ENCODE results near the gene HLA-DMA. TPM values are rescaled to one million over a fixed set of nuclear protein-coding genes. Genes with fewer than 3 reads are reported as not detected.

Gene HLA-DMA
- total RNA-seq, 1 donor from 2014 or later: 283 TPM

DNA sequence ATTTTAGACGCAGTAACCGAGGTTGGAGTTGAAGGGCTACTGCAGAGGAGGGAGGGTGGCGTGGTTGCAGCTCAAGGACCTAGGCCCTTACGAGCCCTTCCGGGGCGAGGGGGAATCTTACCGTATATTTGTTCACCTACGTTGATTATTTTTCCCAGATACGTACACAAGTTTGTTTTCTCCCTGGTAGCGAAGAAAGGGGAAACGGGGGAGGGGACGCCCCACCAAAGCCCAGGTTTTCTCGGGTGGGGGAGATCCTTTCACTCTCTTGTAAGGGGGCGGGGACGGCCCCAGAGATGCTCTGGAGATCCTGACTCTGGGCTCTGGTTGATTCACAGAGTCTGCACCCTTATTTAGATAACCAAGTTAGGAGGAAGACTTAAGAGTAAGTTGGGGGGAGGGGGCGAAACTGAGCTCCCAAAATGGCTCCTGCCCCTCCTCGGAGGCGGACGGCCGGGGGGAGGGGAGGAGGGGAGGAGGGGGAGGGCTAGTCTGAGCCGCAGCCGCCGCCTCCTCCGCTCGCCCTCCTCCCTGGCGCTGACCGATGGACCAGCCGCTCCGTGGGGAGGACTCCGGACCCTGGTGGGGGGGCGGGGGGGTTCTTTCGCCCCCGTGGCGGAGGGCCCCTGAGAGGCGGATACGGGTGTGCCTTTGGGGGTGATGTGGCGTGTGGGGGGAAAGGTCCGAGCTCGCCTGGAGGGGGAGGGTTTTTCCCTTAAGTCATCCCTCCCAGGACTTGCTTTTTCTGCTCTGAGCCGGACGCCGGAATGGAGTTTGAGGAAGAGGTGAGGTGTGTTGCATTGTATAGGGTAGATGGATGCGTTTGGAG lies 17.7 kb upstream of the HLA-DMA start:
- Histone ChIP-seq H3K9me3 (no peaks in the 10 kb centered on the region), H3K36me3 (peaks cover 32% of the 10 kb centered on the region), H3K4me1 (peaks cover 30% of the 10 kb centered on the region), H3K27me3 (ENCODE audit: low read depth) (no peaks in the 10 kb centered on the region), H3K27ac (peak overlapping the region; percentile 98), H3K4me3 (peak overlapping the region; percentile 96)
- intact Hi-C loops (cut with DNase I): no loop called here
- DNase-seq (peak; percentile 90), ATAC-seq (peak; percentile 59 to 66)
- TF ChIP-seq, protein P1, sequence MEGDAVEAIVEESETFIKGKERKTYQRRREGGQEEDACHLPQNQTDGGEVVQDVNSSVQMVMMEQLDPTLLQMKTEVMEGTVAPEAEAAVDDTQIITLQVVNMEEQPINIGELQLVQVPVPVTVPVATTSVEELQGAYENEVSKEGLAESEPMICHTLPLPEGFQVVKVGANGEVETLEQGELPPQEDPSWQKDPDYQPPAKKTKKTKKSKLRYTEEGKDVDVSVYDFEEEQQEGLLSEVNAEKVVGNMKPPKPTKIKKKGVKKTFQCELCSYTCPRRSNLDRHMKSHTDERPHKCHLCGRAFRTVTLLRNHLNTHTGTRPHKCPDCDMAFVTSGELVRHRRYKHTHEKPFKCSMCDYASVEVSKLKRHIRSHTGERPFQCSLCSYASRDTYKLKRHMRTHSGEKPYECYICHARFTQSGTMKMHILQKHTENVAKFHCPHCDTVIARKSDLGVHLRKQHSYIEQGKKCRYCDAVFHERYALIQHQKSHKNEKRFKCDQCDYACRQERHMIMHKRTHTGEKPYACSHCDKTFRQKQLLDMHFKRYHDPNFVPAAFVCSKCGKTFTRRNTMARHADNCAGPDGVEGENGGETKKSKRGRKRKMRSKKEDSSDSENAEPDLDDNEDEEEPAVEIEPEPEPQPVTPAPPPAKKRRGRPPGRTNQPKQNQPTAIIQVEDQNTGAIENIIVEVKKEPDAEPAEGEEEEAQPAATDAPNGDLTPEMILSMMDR (IDR thresholded peaks at IDR 0.05): no peak

DNA sequence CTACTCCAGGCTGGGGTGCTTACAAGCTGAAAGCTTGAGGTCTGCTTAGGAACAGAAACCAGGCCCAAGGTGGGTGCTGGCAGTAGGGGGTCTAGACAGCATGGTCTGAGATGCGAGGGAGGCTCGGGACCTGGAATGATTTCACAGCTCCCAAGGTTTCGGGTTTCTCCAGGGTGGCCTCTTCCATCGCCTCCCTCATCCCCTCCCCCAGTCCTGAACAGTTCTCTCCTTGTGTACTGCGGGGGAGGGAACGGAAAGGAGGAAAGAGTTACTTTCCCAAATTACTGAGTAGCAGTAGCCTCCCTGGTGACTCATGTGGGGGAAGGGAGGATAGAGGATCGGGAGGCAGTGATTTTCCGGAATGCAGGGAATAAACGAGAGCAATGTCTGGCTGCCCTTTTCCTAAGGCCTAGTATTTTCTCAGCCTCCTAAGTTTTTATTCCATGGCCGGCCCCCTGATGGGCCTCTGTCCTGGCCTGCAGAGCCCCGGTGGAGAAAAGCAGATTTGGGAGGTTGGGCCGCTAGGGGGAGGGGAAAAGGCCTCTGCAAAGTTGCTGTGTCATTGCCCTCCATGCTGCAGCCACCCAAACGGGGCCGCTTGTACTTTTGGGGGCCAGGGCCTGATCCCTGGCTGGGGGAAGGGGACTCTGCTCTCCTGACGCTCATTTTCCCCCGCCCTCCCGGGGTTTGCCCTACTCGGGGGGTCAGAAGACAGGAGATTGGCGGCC lies 17.0 kb upstream of the HLA-DMA start:
- H3K36me3 ChIP-seq: peaks cover 24% of the 10 kb centered on the region
- H3K4me3 ChIP-seq: peak overlapping the region; percentile 96
- TF ChIP-seq, protein P1 (IDR thresholded peaks at IDR 0.05): peak; percentile 28
- peaks cover 23% of the 10 kb centered on the region for H3K4me1 ChIP-seq
- intact Hi-C loops (cut with DNase I): no loop called here
- H3K27me3 ChIP-seq (ENCODE audit: low read depth): no peaks in the 10 kb centered on the region
- DNase-seq: peak; percentile 76
- H3K9me3 ChIP-seq: no peaks in the 10 kb centered on the region
- peak in 1 of 2 donors; percentile 16 for ATAC-seq
- peak overlapping the region; percentile 98 for H3K27ac ChIP-seq

DNA sequence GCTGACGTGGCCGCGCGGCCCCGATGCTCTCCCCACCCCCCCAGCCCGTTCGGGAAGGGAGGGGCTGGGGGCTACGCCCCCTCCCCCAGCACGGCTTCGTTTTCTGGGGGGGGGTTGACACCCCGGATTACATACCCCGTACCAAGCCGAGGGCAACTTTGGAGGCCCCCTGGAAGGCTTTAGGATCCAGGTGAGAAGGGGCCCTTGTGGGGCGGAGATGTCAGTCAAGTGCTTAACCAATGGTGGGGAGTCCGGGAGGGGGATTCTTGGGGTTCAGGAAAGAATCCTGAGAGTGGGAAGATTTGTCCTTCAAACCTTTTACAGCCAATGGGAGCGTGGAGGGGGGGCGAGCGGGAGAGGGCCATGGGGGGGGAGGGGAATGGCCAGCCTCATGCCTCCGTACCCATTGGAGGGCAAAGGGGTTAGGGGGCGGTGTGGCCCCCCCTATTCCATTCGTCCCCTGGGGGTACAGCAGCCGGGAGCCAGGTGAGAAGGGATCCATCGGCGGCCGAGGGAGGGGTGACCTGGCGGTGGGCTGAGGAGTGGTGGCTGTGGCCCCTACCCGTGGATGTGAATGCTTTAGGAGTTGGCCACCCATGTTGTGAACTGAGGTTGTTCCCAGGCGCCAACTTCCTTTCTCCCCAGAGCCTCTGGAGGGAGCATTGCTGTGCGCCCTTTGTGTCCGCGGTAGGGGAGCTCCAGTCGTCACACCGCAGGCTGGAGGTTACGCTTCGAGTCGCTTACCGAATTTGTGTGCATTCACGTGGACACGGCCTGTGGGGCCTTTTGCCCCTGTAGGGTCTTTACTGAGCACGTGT lies 16.2 kb upstream of the HLA-DMA start:
- intact Hi-C loops (cut with DNase I): no loop called here
- H3K36me3 ChIP-seq: peaks cover 16% of the 10 kb centered on the region
- peak overlapping the region; percentile 96 for H3K4me3 ChIP-seq
- H3K9me3 ChIP-seq: no peaks in the 10 kb centered on the region
- H3K4me1 ChIP-seq: peaks cover 16% of the 10 kb centered on the region
- no peaks in the 10 kb centered on the region for H3K27me3 ChIP-seq (ENCODE audit: low read depth)
- peak; percentile 56 to 61 for ATAC-seq
- peak overlapping the region; percentile 98 for H3K27ac ChIP-seq
- TF ChIP-seq, protein P1 (IDR thresholded peaks at IDR 0.05): no peak
- peak; percentile 75 for DNase-seq

DNA sequence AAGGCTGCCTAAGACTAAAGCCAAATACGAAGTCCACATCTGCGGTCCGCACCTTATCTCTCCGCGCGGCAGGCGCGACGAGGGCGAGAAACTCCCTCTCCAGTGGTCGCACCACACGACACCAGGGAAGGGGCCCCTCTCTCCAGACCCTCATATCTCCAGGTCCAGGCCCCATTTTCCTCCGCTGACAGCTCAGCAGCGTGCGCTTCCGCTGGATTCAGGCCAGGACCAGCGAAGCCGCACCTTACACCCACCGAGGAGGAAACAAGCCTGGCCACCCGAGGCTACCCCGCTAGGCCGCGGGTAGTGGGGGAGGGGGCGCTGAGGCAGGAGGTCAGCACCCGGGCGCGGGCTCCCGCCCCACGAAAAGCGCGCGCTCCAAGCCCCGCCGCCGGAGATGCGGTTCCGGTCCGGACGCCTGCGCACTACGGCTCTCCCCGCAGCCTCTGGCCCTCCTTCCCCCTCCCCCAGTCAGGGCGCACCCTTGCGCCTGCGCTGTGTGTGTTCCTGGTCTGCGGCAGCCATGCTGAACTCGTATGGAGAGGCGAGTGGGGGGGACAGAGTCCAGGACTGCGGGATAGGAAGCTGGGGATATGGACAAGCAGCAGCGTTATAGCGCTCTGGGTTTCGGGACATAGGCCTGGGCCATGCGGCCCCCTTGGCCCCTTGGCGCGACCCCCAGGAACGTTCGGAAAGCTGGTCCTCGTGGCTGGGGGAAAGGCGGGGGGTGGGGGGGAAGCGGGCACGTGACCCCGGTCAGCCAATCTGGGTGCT lies 15.4 kb upstream of the HLA-DMA start, which contains the start of gene BRD2:
TSS of gene BRD2 (plus strand) at position 502 of the 774 bp plus-strand sequence. CDS start 4,305 bp downstream, outside the sequence.
- H3K36me3 ChIP-seq: peaks cover 8% of the 10 kb centered on the region
- H3K27me3 ChIP-seq (ENCODE audit: low read depth): no peaks in the 10 kb centered on the region
- H3K9me3 ChIP-seq: no peaks in the 10 kb centered on the region
- intact Hi-C loops (cut with DNase I): no loop called here
- H3K4me1 ChIP-seq: peaks cover 16% of the 10 kb centered on the region
- TF ChIP-seq, protein P1 (IDR thresholded peaks at IDR 0.05): no peak
- peak; percentile 78 to 85 for ATAC-seq
- H3K27ac ChIP-seq: peak within 1 kb of the TSS; percentile 98
- H3K4me3 ChIP-seq: peak within 1 kb of the TSS; percentile 96
- peak; percentile 96 for DNase-seq

Data from lower lobe of right lung (tissue), 2 donors.